ENCODE data around the gene PTPN7. TPM values are rescaled to one million over a fixed set of nuclear protein-coding genes. Genes with fewer than 3 reads are reported as not detected.

PTPN7 gene
- total RNA-seq, 1 donor from 2014 or later: 7.9 TPM

DNA sequence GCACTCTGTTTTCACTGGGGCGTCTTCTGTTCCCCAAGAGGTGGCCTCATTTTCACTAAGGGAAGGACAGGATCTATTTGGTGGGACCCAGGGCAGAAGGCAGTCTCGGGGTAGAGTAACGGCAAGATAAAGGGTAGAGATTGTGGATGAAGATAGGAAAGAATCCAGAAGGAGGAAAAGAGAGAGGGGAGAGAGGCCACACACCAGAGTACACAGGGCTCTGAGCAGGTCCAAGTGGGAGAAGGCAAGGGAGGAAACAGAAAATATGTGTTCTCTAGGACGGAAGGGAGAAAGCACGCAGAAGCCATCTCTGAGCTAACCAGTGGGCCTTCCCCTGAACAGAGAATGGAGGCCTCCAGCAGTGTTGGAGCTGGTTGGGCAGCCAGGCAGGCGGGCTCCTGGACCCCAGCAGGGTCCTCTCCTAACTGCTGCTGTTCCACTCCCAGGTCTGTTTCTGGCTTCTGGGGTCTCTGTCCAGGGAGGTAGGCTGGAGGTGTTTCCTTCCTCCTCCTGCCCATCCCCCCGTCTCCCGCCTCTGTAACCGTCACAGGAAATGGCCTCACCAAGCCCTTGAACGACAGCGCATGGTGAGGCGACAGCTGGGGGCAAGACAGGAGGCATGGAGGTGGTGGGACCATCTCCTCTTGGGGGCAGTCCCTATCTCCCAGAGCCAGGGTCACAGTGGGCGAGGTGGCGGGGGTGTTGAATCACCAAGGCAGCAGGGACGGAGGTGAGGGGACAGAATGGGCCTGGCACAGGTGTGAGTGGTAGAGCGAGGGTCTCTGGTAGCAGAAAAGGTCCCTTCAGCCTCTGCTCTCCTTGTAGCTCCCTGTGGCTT is 649 bp downstream of the PTPN7 start:
- no peaks in the 10 kb centered on the region for H3K27me3 ChIP-seq
- intact Hi-C loops (cut with DNase I): no loop called here
- peak overlapping the region; percentile 30 for H3K27ac ChIP-seq
- H3K36me3 ChIP-seq: no peaks in the 10 kb centered on the region
- peaks cover 22% of the 10 kb centered on the region for H3K4me1 ChIP-seq
- TF ChIP-seq POLR2A (IDR thresholded peaks at IDR 0.05) (no peak), POLR2AphosphoS5 (IDR thresholded peaks at IDR 0.05; ENCODE audit: insufficient read depth in 1 of 2, low read depth in 1 of 2) (no peak)
- TF ChIP-seq, protein P1, sequence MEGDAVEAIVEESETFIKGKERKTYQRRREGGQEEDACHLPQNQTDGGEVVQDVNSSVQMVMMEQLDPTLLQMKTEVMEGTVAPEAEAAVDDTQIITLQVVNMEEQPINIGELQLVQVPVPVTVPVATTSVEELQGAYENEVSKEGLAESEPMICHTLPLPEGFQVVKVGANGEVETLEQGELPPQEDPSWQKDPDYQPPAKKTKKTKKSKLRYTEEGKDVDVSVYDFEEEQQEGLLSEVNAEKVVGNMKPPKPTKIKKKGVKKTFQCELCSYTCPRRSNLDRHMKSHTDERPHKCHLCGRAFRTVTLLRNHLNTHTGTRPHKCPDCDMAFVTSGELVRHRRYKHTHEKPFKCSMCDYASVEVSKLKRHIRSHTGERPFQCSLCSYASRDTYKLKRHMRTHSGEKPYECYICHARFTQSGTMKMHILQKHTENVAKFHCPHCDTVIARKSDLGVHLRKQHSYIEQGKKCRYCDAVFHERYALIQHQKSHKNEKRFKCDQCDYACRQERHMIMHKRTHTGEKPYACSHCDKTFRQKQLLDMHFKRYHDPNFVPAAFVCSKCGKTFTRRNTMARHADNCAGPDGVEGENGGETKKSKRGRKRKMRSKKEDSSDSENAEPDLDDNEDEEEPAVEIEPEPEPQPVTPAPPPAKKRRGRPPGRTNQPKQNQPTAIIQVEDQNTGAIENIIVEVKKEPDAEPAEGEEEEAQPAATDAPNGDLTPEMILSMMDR (IDR thresholded peaks at IDR 0.05): no peak
- peak overlapping the region; percentile 19 to 26 for H3K4me3 ChIP-seq
- DNase-seq (ENCODE audit: extremely low spot score in 2 of 2): no peak
- H3K9me3 ChIP-seq: no peaks in the 10 kb centered on the region

DNA sequence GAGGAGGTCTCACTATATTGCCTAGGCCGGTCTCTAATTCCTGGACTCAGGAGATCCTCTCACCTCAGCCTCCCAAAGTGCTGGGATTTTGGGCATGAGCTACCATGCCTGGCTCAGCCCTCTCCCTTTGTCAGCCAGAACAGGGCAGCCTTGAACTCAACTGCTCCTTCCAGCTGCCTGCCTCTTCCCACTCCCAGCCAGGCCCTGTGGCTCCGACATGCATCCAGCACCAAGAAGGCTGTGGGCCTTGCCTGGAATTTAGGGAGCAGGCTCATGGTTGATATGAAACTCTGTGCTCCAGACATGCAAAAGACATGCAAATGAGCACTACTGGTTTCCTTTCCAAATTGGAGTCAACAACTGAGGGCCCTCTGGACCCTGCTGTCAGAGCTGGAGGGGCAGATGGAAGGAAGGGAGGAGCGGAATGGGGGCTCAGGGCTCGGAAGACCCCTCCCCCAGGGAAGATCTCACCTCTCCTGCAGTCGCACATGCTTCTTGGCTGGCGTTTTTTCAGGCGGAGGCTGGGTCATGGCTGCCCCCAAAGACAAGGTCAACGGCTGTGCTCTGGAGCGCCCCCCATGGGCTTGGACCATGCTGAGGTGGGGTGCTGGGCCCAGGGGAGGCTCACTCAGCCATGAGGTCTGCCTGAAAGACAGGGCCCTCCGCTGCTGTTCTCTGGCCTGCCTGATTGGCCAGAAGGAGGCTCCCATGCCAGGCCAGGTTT is 1.4 kb downstream of the PTPN7 start:
- H3K27me3 ChIP-seq: no peaks in the 10 kb centered on the region
- intact Hi-C loops (cut with DNase I): no loop called here
- H3K9me3 ChIP-seq: no peaks in the 10 kb centered on the region
- peaks cover 22% of the 10 kb centered on the region for H3K4me1 ChIP-seq
- H3K4me3 ChIP-seq: peak overlapping the region; percentile 19 to 26
- TF ChIP-seq, protein P1 (IDR thresholded peaks at IDR 0.05): no peak
- TF ChIP-seq POLR2AphosphoS5 (IDR thresholded peaks at IDR 0.05; ENCODE audit: insufficient read depth in 1 of 2, low read depth in 1 of 2): no peak
- no peak for TF ChIP-seq POLR2A (IDR thresholded peaks at IDR 0.05)
- DNase-seq (ENCODE audit: extremely low spot score in 2 of 2): no peak
- H3K27ac ChIP-seq: peak overlapping the region; percentile 30
- no peaks in the 10 kb centered on the region for H3K36me3 ChIP-seq

DNA sequence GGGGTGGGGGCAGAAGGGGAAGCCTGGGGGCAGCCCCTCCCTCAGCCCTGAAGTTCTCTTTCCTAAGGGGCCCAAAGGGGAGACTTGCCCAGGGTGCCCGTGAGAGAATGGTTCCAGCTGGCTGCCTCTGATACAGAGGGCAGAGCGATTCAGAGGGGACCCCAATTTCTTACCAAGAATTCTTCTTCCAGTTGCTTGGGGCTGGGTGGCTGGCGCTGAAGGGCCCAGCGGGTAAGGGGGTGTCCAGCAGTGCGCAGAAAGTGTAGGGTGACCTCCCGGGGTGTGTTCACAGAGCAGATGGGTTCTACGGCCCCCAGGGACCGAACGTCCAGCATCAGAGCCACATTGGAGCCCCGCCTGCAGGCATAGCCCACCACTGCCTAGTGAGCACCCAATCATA is 2.5 kb downstream of the PTPN7 start:
- intact Hi-C loops (cut with DNase I): no loop called here
- H3K36me3 ChIP-seq: no peaks in the 10 kb centered on the region
- H3K4me1 ChIP-seq: peaks cover 13% of the 10 kb centered on the region
- H3K9me3 ChIP-seq: no peaks in the 10 kb centered on the region
- no peak overlapping the region for H3K27ac ChIP-seq
- no peak for TF ChIP-seq POLR2A (IDR thresholded peaks at IDR 0.05)
- TF ChIP-seq, protein P1 (IDR thresholded peaks at IDR 0.05): no peak
- no peak for TF ChIP-seq POLR2AphosphoS5 (IDR thresholded peaks at IDR 0.05; ENCODE audit: insufficient read depth in 1 of 2, low read depth in 1 of 2)
- H3K27me3 ChIP-seq: no peaks in the 10 kb centered on the region
- no peak for DNase-seq (ENCODE audit: extremely low spot score in 2 of 2)
- H3K4me3 ChIP-seq: no peak overlapping the region

DNA sequence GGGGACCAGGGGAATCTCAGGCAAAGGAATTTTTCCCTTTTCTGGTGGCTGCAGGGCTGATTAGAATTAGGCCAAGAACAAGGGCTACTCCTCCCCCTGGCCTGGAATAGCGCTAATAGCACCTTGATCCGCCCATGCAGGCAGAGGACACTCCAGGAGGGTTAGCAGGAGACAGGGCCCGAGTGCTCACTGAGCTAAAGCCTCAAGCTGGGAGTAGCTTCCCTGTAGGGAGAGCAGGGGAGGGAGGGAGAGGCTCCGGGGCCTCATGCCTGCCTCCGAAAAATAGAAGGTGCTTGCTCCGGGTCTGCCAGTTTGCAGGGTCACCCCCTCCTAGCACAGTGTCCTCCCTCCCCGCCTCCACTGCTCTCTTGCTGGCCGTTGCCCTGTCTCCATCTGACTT is 3.8 kb downstream of the PTPN7 start:
- intact Hi-C loops (cut with DNase I): no loop called here
- Histone ChIP-seq H3K4me3 (no peak overlapping the region), H3K4me1 (peaks cover 7% of the 10 kb centered on the region), H3K9me3 (no peaks in the 10 kb centered on the region), H3K36me3 (no peaks in the 10 kb centered on the region), H3K27ac (no peak overlapping the region), H3K27me3 (no peaks in the 10 kb centered on the region)
- DNase-seq (ENCODE audit: extremely low spot score in 2 of 2): no peak
- TF ChIP-seq, protein P1 (IDR thresholded peaks at IDR 0.05): no peak
